Neuronal stem cell (in vitro differentiated cells): ENCODE results near the gene NF2.
A peak's percentile ranks its signal among the peaks of the same experiment; 100 is the strongest.

Source experiments
- DNase-seq: peaks from one replicate; pipeline ENCODE4 v3.0.0-alpha.2; 2013; ENCODE audit warnings: low spot score
- H2AFZ ChIP-seq: one replicate; pipeline ENCODE4 v1.6.1; 2013; ENCODE audit warnings: mild to moderate bottlenecking, low read length, inconsistent platforms
- H2AK5ac ChIP-seq: 2 replicates; pipeline ENCODE4 v1.6.1; 2013; ENCODE audit warnings: low read depth, mild to moderate bottlenecking, inconsistent platforms, low read length, moderate library complexity, mixed read lengths
- H2BK120ac ChIP-seq: 2 replicates; pipeline ENCODE4 v1.6.1; 2013; ENCODE audit warnings: low read depth, mild to moderate bottlenecking, inconsistent platforms, low read length, moderate library complexity, mixed read lengths
- H2BK12ac ChIP-seq: one replicate; pipeline ENCODE4 v1.6.1; 2013; ENCODE audit warnings: low read length, inconsistent platforms
- H2BK15ac ChIP-seq: 2 replicates; pipeline ENCODE4 v1.6.1; 2013; ENCODE audit warnings: mild to moderate bottlenecking, low read length, inconsistent platforms, mixed read lengths
- H2BK5ac ChIP-seq: one replicate; pipeline ENCODE4 v1.6.1; 2013; ENCODE audit warnings: inconsistent platforms, mild to moderate bottlenecking, low read length, moderate library complexity
- H3K14ac ChIP-seq: one replicate; pipeline ENCODE4 v1.6.1; 2013; ENCODE audit warnings: low read length, inconsistent platforms
- H3K18ac ChIP-seq: 2 replicates; pipeline ENCODE4 v1.6.1; 2013; ENCODE audit warnings: low read length, inconsistent platforms
- H3K23ac ChIP-seq: 2 replicates; pipeline ENCODE4 v1.6.1; 2013; ENCODE audit warnings: low read depth, mild to moderate bottlenecking, mixed read lengths, low read length, inconsistent platforms; ENCODE audit not compliant: poor library complexity
- H3K27ac ChIP-seq: replicated peaks from 3 replicates; pipeline ENCODE4 v1.5.1; 2013; ENCODE audit warnings: low read length, inconsistent platforms
- H3K27me3 ChIP-seq, 3 experiments: 2 replicates each; pipeline ENCODE4 v1.6.1; 2013; ENCODE audit warnings: low read length in 3 of 3, mild to moderate bottlenecking in 2 of 3, inconsistent platforms in 1 of 3, low read depth in 1 of 3, mixed read lengths in 1 of 3, moderate library complexity in 1 of 3; ENCODE audit not compliant: control insufficient read depth in 3 of 3, insufficient read depth in 3 of 3
- H3K36me3 ChIP-seq, 2 donors: replicated peaks in 1 of 2; 2 replicates each; pipeline ENCODE4 v1.6.1; 2013; ENCODE audit warnings: low read length in 2 of 2; ENCODE audit not compliant: control insufficient read depth in 2 of 2, insufficient read depth in 2 of 2
- H3K4ac ChIP-seq: 2 replicates; pipeline ENCODE4 v1.6.1; 2013; ENCODE audit warnings: inconsistent platforms, mild to moderate bottlenecking, low read length, moderate library complexity
- H3K4me1 ChIP-seq, 2 donors: 1 replicate in 1 of 2; 2 replicates in 1 of 2; pipeline ENCODE4 v1.6.1; 2013; ENCODE audit warnings: low read length in 2 of 2, low read depth in 1 of 2; ENCODE audit not compliant: control insufficient read depth in 2 of 2, insufficient read depth in 1 of 2
- H3K4me2 ChIP-seq: one replicate; pipeline ENCODE4 v1.6.1; 2013; ENCODE audit warnings: mild to moderate bottlenecking, low read length, inconsistent platforms; ENCODE audit not compliant: insufficient read depth, poor library complexity, severe bottlenecking
- H3K4me3 ChIP-seq, 2 donors: 2 replicates each; pipeline ENCODE4 v1.5.1; 2013; ENCODE audit warnings: low read length in 2 of 2, mild to moderate bottlenecking in 2 of 2, inconsistent platforms in 1 of 2, moderate library complexity in 1 of 2
- H3K79me1 ChIP-seq: one replicate; pipeline ENCODE4 v1.6.1; 2013; ENCODE audit warnings: low read depth, mild to moderate bottlenecking, inconsistent platforms, low read length, moderate library complexity
- H3K9ac ChIP-seq: one replicate; pipeline ENCODE4 v1.6.1; 2013; ENCODE audit warnings: mild to moderate bottlenecking, low read depth, low read length, inconsistent platforms; ENCODE audit not compliant: poor library complexity
- H3K9me3 ChIP-seq, 2 donors: replicated peaks in 1 of 2; 2 replicates each; pipeline versions ENCODE3 to v1.6.1; 2013; ENCODE audit warnings: low read length in 2 of 2, mild to moderate bottlenecking in 2 of 2, inconsistent platforms in 1 of 2, low read depth in 1 of 2, mixed read lengths in 1 of 2, moderate library complexity in 1 of 2; ENCODE audit not compliant: control insufficient read depth in 2 of 2, insufficient read depth in 1 of 2
- H4K8ac ChIP-seq: one replicate; pipeline ENCODE4 v1.6.1; 2013; ENCODE audit warnings: low read depth, mild to moderate bottlenecking, inconsistent platforms, low read length, moderate library complexity
- H4K91ac ChIP-seq: one replicate; pipeline ENCODE4 v1.6.1; 2013; ENCODE audit warnings: low read length, low read depth, mild to moderate bottlenecking, inconsistent platforms; ENCODE audit not compliant: poor library complexity
- WGBS, 2 donors: extraction: QIAGEN DNeasy Blood & Tissue Kit; methylation state at CpG; one replicate each; pipeline ENCODE4 v1.1.7; 2013; ENCODE audit warnings: missing lambda C conversion rate in 2 of 2, mixed read lengths in 1 of 2; ENCODE audit not compliant: insufficient read length in 2 of 2, insufficient replicate concordance in 1 of 2; ENCODE audit errors: extremely low coverage in 2 of 2; 5-methylcytosine and 5-hydroxymethylcytosine counted together

Gene NF2

DNA sequence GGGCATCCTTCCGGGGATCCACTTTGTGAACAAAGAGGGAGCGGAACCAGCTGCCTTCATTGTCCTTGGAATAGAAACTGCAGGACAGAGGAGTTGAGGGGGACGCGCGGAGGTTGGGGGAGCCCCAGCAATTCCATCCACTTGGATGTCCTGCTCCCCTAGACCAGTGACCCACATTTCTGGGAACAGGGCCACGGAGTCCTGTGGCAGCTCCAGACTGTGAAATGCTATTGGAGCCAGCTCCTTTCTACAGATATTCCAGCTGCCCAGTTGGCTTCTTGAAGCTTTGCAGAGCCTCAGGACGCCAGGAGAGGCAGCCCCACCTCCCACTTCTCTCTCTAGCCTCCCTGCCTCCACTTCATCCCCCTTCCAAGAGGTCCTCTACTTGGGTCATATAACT lies 33.0 kb upstream of the NF2 start:
- no peak overlapping the region for H4K8ac ChIP-seq
- H2AK5ac ChIP-seq = no peak overlapping the region
- H3K27me3 ChIP-seq = no peaks in the 10 kb centered on the region
- no peak overlapping the region for H3K9ac ChIP-seq
- no peak overlapping the region for H2BK5ac ChIP-seq
- H3K18ac ChIP-seq = no peak overlapping the region
- no peak overlapping the region for H4K91ac ChIP-seq
- no peak overlapping the region for H3K4ac ChIP-seq
- no peaks in the 10 kb centered on the region for H3K4me1 ChIP-seq
- H3K23ac ChIP-seq = no peak overlapping the region
- H2BK12ac ChIP-seq = no peak overlapping the region
- H3K36me3 ChIP-seq = peaks cover 31 to 73% of the 10 kb centered on the region in 2 donors
- H2BK120ac ChIP-seq = no peak overlapping the region
- H3K9me3 ChIP-seq = no peaks in the 10 kb centered on the region
- H3K27ac ChIP-seq = no peak overlapping the region
- peak overlapping the region in 1 of 2 donors; percentile 44 for H3K4me3 ChIP-seq
- peaks cover 7% of the 10 kb centered on the region for H3K79me1 ChIP-seq
- H2AFZ ChIP-seq = no peak overlapping the region
- H3K4me2 ChIP-seq = no peak overlapping the region
- no peak for DNase-seq
- no peak overlapping the region for H3K14ac ChIP-seq
- no peak overlapping the region for H2BK15ac ChIP-seq
- WGBS, 2 donors = no CpG with 5 or more reads among the region's 7 CpGs

DNA sequence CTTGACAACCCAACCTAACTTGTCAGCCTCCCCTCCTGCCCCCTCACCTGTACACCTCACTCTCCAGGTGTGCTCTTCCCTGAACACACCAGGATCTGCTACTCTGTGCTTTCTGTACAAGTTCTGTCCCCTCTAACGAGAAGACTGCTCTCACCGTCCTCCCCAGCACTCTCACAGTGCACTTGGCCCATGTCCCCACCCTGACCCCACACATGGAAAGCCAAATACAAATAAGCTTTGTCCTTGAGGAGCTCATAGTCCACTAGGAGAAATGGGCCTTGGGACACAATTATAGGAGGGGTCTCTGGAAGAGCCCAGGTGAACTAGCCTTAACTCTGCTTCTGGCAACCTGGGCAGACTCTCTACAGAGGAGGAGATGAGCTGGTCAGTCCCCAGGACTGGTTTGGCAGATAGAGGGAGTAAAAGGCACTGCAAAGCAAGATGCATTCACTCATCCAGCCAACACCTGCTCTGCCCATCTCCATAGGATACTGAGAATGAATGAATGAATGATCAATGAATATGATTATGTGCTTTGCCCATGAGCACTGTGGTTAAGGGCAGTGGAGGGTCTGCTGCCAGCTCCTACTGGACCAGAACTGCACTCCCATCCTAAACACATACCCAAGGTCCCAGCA lies 32.4 kb upstream of the NF2 start:
- H3K4ac ChIP-seq = no peak overlapping the region
- no peaks in the 10 kb centered on the region for H3K27me3 ChIP-seq
- no peak overlapping the region for H2AFZ ChIP-seq
- WGBS, 2 donors = no CpG with 5 or more reads among the region's 2 CpGs
- no peak overlapping the region for H3K27ac ChIP-seq
- no peak overlapping the region for H3K9ac ChIP-seq
- H4K8ac ChIP-seq = no peak overlapping the region
- no peak overlapping the region for H3K23ac ChIP-seq
- H3K4me3 ChIP-seq = peak overlapping the region in 1 of 2 donors; percentile 44
- H3K14ac ChIP-seq = no peak overlapping the region
- no peak overlapping the region for H2BK5ac ChIP-seq
- H4K91ac ChIP-seq = no peak overlapping the region
- H2AK5ac ChIP-seq = no peak overlapping the region
- H3K4me2 ChIP-seq = no peak overlapping the region
- DNase-seq = no peak
- H3K9me3 ChIP-seq = no peaks in the 10 kb centered on the region
- peaks cover 7% of the 10 kb centered on the region for H3K79me1 ChIP-seq
- no peak overlapping the region for H3K18ac ChIP-seq
- peaks cover 28 to 68% of the 10 kb centered on the region in 2 donors for H3K36me3 ChIP-seq
- no peak overlapping the region for H2BK15ac ChIP-seq
- H3K4me1 ChIP-seq = no peaks in the 10 kb centered on the region
- H2BK120ac ChIP-seq = no peak overlapping the region
- H2BK12ac ChIP-seq = no peak overlapping the region

DNA sequence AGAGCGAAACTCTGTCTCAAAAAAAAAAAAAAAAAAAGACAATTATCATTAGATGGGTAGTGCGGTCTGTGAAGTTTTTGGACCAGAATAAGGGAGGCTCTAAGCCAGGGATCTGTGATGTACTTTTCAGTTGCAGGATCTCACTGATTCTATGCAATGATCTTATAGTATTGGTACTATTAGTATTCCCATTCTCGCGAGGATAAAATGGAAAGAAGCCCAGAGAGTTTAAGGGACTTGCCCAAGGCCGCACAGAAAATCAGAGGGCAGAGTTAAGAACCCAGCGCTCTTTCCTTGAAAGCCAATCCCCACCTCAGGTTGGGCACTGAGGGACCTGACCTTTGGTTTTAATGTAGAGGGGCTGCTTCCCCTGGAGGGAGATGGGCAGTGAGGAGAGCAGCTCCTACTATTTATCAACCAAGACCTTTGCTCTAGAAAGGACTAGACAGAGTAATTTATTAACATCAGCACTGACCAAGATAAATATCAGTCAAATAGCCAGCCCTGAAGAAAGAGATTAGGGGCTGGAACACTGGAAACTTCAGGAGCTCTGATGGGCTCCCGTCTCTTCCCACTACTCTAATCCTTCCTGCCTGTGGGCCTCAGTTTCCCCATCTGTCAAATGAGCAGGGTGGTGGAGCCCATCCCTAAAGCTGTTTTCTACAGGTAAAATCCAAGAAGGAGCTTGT lies 28.5 kb upstream of the NF2 start:
- H2BK5ac ChIP-seq = no peak overlapping the region

DNA sequence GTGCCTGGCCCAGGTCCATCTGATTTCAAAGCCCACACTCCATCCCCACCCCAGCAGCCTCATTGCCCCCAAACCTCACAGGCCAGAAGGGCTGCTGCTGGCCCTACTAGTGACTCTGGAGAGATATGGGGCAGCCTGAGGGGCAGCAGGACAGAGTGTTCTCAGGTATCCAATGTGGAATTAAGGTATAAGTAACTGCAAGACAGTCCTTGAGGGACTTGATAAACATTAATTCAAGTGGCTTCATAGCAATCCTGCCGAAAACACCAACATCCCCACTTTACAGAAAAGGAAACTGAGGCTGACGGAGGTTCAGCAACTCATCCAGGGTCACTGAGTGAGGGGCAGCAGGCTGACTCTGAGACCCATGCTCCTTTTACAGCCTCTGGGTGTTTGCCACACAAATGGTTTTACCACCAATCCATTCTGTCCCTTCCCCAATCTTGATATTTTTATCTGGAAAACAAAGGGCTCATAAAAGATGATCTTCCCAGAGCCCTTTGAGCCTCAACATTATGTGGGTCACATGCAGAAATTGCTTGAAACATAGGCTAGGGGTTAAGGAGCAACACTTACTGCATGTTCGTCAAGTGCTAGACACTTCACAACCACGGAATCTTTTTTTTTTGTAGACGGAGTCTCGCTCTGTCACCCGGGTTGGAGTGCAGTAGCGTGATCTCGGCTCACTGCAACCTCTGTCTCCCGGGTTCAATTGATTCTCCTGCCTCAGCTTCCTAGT lies 24.8 kb upstream of the NF2 start:
- Histone ChIP-seq H3K36me3 (peaks cover 3 to 29% of the 10 kb centered on the region in 2 donors), H3K9me3 (no peaks in the 10 kb centered on the region), H2BK12ac (no peak overlapping the region), H2AK5ac (no peak overlapping the region), H4K91ac (no peak overlapping the region), H2BK120ac (no peak overlapping the region), H3K27me3 (no peaks in the 10 kb centered on the region), H3K9ac (no peak overlapping the region), H3K23ac (no peak overlapping the region), H3K4ac (no peak overlapping the region), H3K14ac (no peak overlapping the region), H3K27ac (no peak overlapping the region), H2BK5ac (no peak overlapping the region), H3K4me1 (peaks cover 6 to 11% of the 10 kb centered on the region in 2 donors), H3K18ac (no peak overlapping the region), H2BK15ac (no peak overlapping the region), H3K79me1 (peaks cover 10% of the 10 kb centered on the region), H4K8ac (no peak overlapping the region), H3K4me2 (no peak overlapping the region), H2AFZ (no peak overlapping the region), H3K4me3 (no peak overlapping the region)
- DNase-seq = no peak
- WGBS, 2 donors = no CpG with 5 or more reads among the region's 10 CpGs

More for the DNA sequence above, 28.5 kb upstream of the NF2 start:
- Histone ChIP-seq H3K79me1 (peaks cover 11% of the 10 kb centered on the region), H3K9ac (no peak overlapping the region), H3K4me1 (peaks cover 0 to 2% of the 10 kb centered on the region in 2 donors), H3K36me3 (peaks cover 15 to 45% of the 10 kb centered on the region in 2 donors), H3K4me3 (no peak overlapping the region), H2BK120ac (no peak overlapping the region), H3K4ac (no peak overlapping the region), H3K23ac (no peak overlapping the region), H3K18ac (no peak overlapping the region), H3K14ac (no peak overlapping the region), H4K8ac (no peak overlapping the region), H2BK12ac (no peak overlapping the region), H2AFZ (no peak overlapping the region), H4K91ac (no peak overlapping the region), H3K9me3 (no peaks in the 10 kb centered on the region), H2AK5ac (no peak overlapping the region), H3K27ac (no peak overlapping the region), H3K27me3 (no peaks in the 10 kb centered on the region), H2BK15ac (no peak overlapping the region), H3K4me2 (no peak overlapping the region)
- WGBS, 2 donors = no CpG with 5 or more reads among the region's 7 CpGs
- DNase-seq = no peak
